ENCODE measurements around the gene GPR4.

The GPR4 gene

DNA sequence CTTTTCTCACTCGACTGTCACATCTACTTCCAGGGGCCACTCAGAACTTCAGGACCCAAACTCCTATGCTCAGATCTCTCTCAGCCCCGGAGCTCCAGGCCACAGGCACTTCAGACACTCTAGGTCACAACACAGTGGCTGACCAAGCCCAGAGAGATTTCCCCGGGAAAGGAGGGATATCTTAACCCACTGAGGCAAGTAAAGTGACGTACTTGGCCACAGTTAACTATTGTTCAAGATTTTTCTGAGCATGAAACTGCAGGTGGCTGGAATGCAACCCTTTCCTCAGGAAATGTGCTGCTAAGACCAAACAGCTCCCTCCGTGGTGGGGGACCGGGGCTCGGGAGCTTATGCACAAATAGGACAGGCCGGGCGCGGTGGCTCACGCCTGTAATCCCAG, 41.3 kb downstream of the GPR4 start:
- H3K27ac ChIP-seq (ENCODE audit: low read length), result no peak overlapping the region
- H3K4me1 ChIP-seq (ENCODE audit: insufficient read depth, low read length), result peaks cover 5% of the 10 kb centered on the region; the same call in 1 of the 2 replicates
- no peak overlapping the region for H3K9ac ChIP-seq (ENCODE audit: low read depth, low read length)
- H3K4me3 ChIP-seq (ENCODE audit: low read length), result no peak overlapping the region
- H3K27me3 ChIP-seq (ENCODE audit: insufficient read depth, low read length), result no peaks in the 10 kb centered on the region
- H3K9me3 ChIP-seq (ENCODE audit: insufficient read depth, low read depth, low read length), result no peaks in the 10 kb centered on the region
- no peaks in the 10 kb centered on the region for H3K36me3 ChIP-seq (ENCODE audit: insufficient read depth, low read depth, low read length)

DNA sequence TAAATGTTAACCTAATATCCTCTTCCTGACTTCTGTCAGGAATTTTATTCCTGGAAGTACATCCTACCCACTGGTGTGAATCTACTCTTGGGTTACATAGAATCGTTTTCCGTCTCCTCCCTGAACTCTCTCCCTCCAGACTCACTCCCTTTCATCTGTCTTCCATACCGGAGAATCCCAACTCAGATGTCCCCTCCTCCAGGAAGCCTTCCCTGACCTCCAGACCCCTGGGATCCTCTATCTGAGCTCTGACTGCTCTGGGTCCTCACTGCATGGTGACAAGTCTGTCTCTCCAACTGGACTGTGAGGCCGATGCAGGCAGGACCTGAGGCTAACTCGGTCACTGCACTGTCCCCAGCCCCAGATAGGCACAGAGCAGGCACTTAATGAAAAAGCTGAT, 42.0 kb downstream of the GPR4 start:
- Histone ChIP-seq H3K9me3 (ENCODE audit: insufficient read depth, low read depth, low read length) (no peaks in the 10 kb centered on the region), H3K9ac (ENCODE audit: low read depth, low read length) (no peak overlapping the region), H3K27ac (ENCODE audit: low read length) (no peak overlapping the region), H3K27me3 (ENCODE audit: insufficient read depth, low read length) (no peaks in the 10 kb centered on the region), H3K4me1 (ENCODE audit: insufficient read depth, low read length) (peaks cover 5% of the 10 kb centered on the region; the same call in 1 of the 2 replicates), H3K36me3 (ENCODE audit: insufficient read depth, low read depth, low read length) (no peaks in the 10 kb centered on the region), H3K4me3 (ENCODE audit: low read length) (no peak overlapping the region)

DNA sequence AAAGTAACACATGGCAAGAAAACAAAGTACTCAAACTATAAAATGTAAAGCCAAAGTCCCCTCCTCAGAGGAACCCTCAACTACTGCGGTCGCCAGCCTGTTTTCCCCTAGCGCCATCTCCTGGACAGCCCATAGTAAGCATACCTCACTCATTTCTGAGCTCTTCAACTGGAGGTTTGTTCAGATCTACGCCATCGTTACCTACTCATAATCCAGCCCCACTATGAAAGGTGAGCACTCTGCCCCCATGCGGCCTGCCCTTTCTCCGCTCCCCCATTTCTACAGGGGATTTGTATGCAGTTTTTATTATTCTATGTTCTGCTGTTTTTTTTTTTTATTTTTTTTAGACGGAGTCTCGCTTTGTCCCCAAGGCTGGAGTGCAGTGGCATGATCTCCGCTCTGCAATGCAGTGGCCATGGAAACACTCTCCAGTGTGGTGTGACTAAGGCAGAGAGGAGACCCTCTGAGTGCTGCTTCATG, 43.6 kb downstream of the GPR4 start:
- Histone ChIP-seq H3K27me3 (ENCODE audit: insufficient read depth, low read length) (no peaks in the 10 kb centered on the region), H3K9ac (ENCODE audit: low read depth, low read length) (no peak overlapping the region), H3K4me3 (ENCODE audit: low read length) (no peak overlapping the region), H3K9me3 (ENCODE audit: insufficient read depth, low read depth, low read length) (no peaks in the 10 kb centered on the region), H3K27ac (ENCODE audit: low read length) (no peak overlapping the region), H3K36me3 (ENCODE audit: insufficient read depth, low read depth, low read length) (no peaks in the 10 kb centered on the region), H3K4me1 (ENCODE audit: insufficient read depth, low read length) (peaks cover 5% of the 10 kb centered on the region; the same call in 1 of the 2 replicates)

DNA sequence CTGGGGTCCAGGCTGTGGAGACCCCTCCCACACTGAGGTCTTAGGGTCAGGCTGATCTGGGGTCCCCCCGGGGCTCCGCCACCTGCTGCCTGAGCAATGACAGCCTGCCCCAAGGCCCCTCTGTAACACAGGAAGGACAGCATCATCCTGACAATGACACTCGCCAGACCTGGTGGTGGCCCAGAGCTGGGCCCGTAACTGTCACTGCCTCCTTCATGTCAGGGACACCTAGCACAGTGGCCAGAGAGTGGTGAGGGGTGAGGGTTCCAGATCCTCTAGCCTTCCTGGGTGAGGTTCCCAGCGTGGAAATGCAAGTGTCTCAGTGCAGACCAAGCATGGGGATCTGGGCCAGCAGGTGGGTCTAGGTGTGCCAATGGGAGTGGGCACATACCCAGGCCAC, 45.2 kb downstream of the GPR4 start:
- no peaks in the 10 kb centered on the region for H3K27me3 ChIP-seq (ENCODE audit: insufficient read depth, low read length)
- peaks cover 7% of the 10 kb centered on the region for H3K4me1 ChIP-seq (ENCODE audit: insufficient read depth, low read length)
- H3K9me3 ChIP-seq (ENCODE audit: insufficient read depth, low read depth, low read length), result no peaks in the 10 kb centered on the region
- no peak overlapping the region; the same call in 1 of the 2 replicates for H3K9ac ChIP-seq (ENCODE audit: low read depth, low read length)
- H3K36me3 ChIP-seq (ENCODE audit: insufficient read depth, low read depth, low read length), result no peaks in the 10 kb centered on the region
- no peak overlapping the region for H3K4me3 ChIP-seq (ENCODE audit: low read length)
- H3K27ac ChIP-seq (ENCODE audit: low read length), result no peak overlapping the region

DNA sequence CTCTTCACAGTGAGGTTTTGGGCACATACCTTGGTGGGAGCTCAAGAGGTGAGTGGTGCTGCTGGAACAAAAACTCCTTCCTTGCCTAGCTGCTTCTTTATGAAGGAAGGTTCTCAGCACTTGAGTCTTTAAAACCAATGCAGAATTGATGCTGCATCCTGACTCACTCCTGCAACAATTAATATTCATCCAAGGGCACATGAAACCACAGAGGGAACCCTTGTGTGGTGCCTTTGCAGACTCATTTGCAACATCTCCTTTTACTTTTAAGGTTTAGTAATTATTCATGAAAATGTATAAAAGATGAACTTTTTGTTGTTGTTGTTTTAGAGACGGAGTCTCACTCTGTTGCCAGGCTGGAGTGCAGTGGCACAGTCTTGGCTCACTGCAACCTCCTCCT, 47.5 kb downstream of the GPR4 start:
- Histone ChIP-seq H3K9me3 (ENCODE audit: insufficient read depth, low read depth, low read length) (no peaks in the 10 kb centered on the region), H3K27ac (ENCODE audit: low read length) (no peak overlapping the region), H3K4me1 (ENCODE audit: insufficient read depth, low read length) (peaks cover 10% of the 10 kb centered on the region), H3K36me3 (ENCODE audit: insufficient read depth, low read depth, low read length) (no peaks in the 10 kb centered on the region), H3K4me3 (ENCODE audit: low read length) (no peak overlapping the region), H3K9ac (ENCODE audit: low read depth, low read length) (no peak overlapping the region), H3K27me3 (ENCODE audit: insufficient read depth, low read length) (no peaks in the 10 kb centered on the region)

DNA sequence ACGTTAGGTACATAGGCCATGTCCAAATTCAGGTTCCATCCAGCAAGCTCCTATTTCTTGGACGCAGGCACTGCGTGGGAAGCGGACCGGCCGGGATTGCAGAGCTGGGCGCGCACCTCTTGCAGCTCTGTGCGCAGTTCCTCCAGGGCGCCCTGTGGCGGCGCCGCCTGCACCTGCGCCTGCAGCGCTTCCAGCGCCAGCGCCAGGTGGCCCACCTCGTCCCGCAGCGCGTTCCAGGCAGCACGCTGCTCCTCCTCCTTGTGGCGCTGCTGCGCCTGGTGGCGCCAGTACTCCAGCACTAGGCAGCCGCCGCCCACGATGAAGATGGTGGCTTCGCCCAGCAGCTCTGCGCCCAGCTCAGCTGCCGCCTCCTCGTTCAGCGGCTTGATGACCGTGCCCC, 48.5 kb downstream of the GPR4 start:
- Histone ChIP-seq H3K27me3 (ENCODE audit: insufficient read depth, low read length) (no peaks in the 10 kb centered on the region), H3K4me3 (ENCODE audit: low read length) (peak overlapping the region; percentile 63), H3K9ac (ENCODE audit: low read depth, low read length) (peak overlapping the region; percentile 63; the same call in 1 of the 2 replicates), H3K36me3 (ENCODE audit: insufficient read depth, low read depth, low read length) (no peaks in the 10 kb centered on the region), H3K9me3 (ENCODE audit: insufficient read depth, low read depth, low read length) (no peaks in the 10 kb centered on the region), H3K27ac (ENCODE audit: low read length) (no peak overlapping the region), H3K4me1 (ENCODE audit: insufficient read depth, low read length) (peaks cover 10% of the 10 kb centered on the region)

DNA sequence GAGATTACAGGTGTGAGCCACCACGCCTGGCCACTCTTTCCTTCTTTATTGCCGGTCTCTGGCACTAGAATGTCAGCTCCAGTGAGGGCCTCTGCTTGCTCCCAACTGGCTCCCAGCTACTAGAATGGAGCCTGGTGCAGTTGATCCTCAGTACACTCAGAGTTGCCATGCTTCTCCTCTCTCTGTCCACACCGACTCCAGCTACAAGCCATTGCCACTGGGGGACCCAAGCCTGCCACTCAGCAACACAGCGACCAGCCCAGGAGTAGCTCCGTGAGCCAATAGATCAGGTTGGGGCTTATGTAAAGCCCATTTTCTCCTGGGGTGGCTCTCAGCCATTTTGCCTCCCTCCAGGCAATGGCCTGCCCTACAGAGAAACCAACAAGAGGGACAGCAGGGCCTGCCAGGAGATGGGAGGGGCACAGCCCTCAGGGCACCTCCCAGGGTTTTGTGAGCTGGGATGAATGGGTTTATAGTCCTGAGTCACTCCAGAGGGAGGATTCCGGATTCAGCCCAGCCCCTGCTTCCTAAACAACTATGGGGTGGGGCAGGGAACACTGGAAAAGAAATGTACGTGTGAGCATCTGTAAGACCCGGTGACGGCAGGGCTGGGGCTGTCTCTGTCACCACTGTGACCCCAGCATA, 53.9 kb downstream of the GPR4 start:
- Histone ChIP-seq H3K36me3 (ENCODE audit: insufficient read depth, low read depth, low read length) (no peaks in the 10 kb centered on the region), H3K9ac (ENCODE audit: low read depth, low read length) (no peak overlapping the region), H3K4me3 (ENCODE audit: low read length) (no peak overlapping the region), H3K4me1 (ENCODE audit: insufficient read depth, low read length) (peaks cover 5% of the 10 kb centered on the region), H3K9me3 (ENCODE audit: insufficient read depth, low read depth, low read length) (no peaks in the 10 kb centered on the region), H3K27me3 (ENCODE audit: insufficient read depth, low read length) (no peaks in the 10 kb centered on the region), H3K27ac (ENCODE audit: low read length) (no peak overlapping the region)

DNA sequence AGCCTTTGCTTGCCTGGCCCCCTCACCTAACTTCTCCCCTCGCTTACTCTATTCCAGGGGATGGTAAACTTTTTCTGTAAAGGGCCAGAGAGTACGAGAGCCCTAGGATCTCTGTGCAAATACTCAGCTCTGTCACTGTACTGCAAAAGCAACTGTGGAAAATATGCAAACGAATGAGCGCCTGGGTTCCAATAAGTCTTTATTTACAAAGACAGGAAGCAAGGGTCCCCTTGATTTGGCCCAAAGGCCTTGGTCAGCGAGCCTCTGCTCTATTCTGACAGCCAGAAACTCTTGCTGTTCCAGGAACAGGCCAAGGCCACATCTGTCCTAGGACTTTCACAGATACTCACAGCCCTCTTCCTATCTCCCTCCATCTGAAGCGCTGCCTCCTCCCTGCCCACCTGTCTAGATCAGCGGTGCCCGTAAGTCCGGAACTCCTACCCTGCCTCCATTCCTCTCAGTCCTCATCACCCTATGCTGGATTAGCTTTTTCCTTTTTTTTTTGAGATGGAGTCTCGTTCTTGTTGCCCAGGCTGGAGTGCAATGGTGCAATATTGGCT, 54.7 kb downstream of the GPR4 start:
- H3K27ac ChIP-seq (ENCODE audit: low read length), result no peak overlapping the region

DNA sequence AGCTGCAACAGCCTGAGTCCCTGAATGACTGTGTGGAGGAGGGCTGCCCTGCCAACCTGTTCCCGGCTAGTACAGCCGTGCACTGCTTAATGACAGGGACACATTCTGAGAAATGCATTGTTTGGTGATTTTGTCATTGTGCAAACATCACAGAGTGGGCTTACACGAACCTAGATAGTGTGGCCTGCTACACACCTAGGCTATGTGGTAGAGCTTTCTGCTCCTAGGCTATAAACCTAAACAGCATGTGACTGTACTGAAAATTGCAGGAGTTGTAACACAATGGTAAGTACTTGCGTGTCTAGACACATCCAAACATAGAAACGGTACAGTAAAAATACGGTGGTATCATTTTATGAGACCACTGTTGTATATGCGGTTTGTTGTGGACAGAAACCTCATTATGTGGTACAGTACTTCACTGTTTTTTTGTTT, 59.8 kb downstream of the GPR4 start:
- no peaks in the 10 kb centered on the region for H3K27me3 ChIP-seq (ENCODE audit: insufficient read depth, low read length)
- H3K9me3 ChIP-seq (ENCODE audit: insufficient read depth, low read depth, low read length), result no peaks in the 10 kb centered on the region
- H3K9ac ChIP-seq (ENCODE audit: low read depth, low read length), result no peak overlapping the region
- no peaks in the 10 kb centered on the region for H3K4me1 ChIP-seq (ENCODE audit: insufficient read depth, low read length)
- H3K27ac ChIP-seq (ENCODE audit: low read length), result no peak overlapping the region
- no peak overlapping the region for H3K4me3 ChIP-seq (ENCODE audit: low read length)
- H3K36me3 ChIP-seq (ENCODE audit: insufficient read depth, low read depth, low read length), result no peaks in the 10 kb centered on the region

More for the DNA sequence above, 54.7 kb downstream of the GPR4 start:
- Histone ChIP-seq H3K4me1 (ENCODE audit: insufficient read depth, low read length) (peaks cover 5% of the 10 kb centered on the region), H3K9ac (ENCODE audit: low read depth, low read length) (no peak overlapping the region), H3K36me3 (ENCODE audit: insufficient read depth, low read depth, low read length) (no peaks in the 10 kb centered on the region), H3K27me3 (ENCODE audit: insufficient read depth, low read length) (no peaks in the 10 kb centered on the region), H3K9me3 (ENCODE audit: insufficient read depth, low read depth, low read length) (no peaks in the 10 kb centered on the region), H3K4me3 (ENCODE audit: low read length) (no peak overlapping the region)

All from iPS-20b (cell line).